Activated CD4-positive, alpha-beta T cell treated with anti-CD3 and anti-CD28 coated beads, Interleukin-10, Interleukin-2, amounts not matched to agents 100 ng/mL and 50 ng/mL, durations not matched to agents 16 hours and 8 hours (primary cell): Measurements from ENCODE around the gene TCTN1.
"Not testable (repeated sequence)": the region's sequence is repeated elsewhere in the genome, so short reads cannot be mapped to it uniquely, and the experiment has no call there.

Experiments used
- DNase-seq: peaks from one replicate; pipeline ENCODE4 v3.0.0-alpha.2; 2020

Gene TCTN1

DNA sequence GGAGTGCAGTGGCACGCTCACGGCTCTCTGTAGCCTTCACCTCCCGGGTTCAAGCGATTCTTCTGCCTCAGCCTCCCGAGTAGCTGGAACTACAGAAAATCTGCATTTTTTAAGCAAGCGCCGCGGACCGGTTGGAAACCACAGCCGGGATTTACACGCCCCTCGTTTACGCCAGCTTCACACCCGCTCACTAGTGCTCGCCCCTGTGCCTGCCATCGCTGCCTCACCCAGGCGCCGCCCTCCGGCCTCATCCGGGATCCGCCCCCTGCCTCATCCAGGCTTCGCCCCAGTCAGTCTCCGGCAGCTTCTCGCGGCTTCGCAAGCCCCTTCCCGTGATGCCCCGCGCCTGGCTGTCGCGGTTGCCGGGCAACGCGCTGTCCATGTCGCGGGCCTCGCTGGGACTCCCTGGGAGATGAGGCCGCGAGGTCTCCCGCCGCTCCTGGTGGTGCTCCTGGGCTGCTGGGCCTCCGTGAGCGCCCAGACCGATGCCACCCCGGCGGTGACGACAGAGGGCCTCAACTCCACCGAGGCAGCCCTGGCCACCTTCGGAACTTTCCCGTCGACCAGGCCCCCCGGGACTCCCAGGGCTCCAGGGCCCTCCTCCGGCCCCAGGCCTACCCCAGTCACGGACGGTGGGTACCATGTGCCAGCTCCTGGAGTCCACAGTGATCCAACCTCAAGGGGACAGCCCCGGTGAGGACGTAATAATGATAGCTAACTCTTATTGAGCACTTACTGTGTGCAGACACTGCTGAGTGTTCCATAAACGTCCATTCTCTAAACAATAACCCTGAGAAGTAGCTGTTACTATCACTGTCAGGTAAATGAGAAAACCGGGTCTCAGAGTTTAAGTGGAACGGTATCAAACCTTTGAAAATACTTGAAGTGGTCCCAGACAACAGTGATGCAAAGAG, at the start of gene TCTN1:
TCTN1 (plus strand) TSS at position 359 of the 914 bp plus-strand sequence; CDS start at position 413, 54 bp downstream.
- peak; percentile 98 for DNase-seq

DNA sequence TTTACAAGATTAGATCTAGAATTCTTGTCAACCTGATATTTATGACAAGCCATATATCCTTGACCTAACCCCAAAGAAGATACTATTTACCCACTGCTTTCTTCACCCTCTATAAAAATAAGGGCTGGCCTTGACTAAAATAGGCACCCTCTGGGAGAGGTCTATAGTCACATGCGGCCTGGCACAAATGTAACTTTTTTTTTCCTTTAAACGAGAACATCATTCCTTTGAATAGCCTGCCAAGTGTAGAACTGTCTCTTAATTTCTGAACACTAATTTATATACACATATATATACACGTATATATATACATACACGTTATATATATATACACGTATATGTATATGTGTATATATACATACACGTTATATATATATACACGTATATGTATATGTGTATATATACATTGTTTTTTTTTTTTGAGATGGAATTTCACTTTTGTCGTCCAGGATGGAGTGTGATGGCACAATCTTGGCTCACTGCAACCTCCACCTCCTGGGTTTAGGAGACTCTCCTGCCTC, 49.4 kb upstream of the TCTN1 start:
- DNase-seq, result no peak

DNA sequence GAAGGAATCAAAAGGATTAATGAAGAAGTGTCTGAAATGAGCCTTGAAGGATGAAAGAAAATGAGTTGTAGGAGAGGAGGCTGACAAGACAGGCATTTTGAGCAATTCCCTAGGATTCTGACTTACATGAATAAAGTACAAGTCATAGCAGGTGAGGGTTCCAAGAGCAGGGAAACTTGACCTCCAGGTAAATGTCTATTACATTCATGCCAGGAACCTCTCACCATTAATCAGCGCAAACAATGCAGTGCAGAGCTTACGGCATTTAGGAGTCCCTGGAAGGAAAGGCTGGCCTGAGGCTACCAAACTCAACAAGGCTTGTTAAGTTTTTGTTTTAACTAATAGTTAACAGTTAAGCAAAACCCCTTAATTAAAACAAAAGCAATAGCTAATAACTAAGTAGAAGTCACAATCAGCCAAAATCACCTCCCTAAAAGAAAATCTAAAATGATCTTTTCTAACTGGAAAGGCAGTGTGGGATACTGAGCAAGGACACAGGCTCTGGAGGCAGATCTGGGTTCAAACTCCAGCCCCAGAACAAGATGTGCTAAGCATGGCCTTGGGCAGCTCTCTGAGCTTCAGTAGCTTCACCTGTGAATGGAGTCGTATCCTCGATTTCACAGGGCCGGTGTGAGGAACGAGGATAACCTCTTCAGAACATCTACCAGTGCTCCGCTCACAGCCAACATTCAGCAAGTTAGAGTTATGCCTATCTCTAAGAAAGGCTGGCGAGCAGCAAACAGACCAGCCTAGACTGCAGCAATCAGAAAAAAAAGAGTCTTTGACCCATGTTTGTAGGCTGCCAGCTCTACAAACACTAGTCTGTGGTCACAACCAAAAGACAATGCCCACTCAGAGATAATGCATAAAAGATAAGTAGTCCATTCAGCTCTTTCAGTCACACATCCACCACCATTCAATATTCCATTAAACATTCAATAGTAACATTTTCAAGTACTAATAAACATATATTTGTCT, 47.7 kb upstream of the TCTN1 start:
- no peak for DNase-seq

DNA sequence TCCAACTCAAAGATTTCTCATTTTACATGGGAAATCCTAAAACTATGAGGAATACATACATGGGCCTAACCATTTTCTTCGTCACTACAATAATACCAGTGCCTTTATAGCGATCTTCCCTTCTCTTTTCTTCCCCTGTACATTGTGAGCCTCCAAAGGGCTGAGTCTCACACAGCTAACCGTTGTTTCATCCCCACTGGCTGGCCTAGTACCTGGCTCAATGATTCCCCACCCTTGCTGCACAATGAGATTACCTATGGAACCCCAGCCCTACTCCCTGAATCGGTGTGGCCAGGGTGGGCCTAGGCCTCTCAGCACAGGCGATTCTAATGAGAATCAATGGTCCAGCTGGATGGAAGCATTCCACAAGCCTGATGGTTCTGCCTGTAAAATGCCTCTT, 46.9 kb upstream of the TCTN1 start:
- no peak for DNase-seq

DNA sequence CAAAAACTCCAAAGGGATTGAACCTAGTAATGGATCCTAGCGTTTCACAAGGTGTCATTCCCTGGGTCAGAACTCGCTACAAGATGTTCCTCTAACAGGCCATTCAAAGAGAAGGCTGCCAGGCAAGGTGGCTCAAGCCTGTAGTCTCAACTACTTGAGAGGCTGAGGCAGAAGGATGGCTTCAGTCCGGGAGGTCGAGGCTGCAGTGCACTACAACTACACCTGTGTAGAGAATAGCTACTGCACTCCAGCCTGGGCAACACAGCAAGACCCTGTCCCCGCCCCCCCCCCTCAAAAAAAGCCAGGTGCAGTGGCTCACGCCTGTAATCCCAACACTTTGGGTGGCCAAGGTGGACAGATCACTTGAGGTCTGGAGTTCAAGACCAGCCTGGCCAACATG, 45.2 kb upstream of the TCTN1 start:
- no peak for DNase-seq

DNA sequence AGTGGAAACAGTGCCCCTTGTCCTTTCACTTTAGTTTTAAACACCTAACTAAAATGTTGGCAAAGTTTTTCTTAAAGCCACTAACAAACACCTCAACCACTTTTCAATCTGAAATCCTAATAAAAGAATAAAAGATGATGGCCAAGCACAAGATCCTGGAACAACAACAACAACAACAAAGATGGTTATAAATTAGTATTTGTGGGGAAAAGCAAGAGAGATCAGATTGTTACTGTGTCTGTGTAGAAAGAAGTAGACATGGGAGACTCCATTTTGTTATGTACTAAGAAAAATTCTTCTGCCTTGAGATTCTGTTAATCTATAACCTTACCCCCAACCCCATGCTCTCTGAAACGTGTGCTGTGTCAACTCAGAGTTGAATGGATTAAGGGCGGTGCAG, 44.1 kb upstream of the TCTN1 start:
- DNase-seq, result not testable (repeated sequence)

DNA sequence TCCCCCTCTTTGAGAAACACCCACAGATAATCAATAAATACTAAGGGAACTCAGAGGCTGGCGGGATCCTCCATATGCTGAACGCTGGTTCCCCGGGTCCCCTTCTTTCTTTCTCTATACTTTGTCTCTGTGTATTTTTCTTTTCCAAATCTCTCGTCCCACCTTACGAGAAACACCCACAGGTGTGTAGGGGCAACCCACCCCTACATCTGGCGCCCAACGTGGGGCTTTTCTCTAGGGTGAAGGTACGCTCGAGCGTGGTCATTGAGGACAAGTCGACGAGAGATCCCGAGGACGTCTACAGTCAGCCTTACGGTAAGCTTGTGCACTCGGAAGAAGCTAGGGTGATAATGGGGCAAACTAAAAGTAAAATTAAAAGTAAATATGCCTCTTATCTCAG, 43.1 kb upstream of the TCTN1 start:
- DNase-seq, result not testable (repeated sequence)

DNA sequence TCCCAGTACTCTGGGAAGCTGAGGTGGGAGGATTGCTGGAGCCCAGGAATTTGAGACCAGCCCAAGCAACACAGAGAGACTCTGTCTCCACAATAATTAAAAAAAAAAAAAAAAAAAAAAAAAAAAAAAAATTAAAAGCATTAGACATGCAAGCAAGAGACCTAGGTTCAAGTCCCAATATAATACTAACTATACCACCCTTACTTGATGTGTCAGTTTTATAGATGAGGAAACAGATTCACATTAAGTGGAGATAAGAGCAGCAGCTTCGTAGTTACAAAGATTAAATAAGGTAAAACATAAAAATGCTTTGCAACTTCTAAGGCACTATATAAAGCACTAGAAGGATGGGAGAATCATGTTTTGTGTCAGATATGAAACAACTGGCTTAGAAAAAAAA, 39.9 kb upstream of the TCTN1 start:
- no peak for DNase-seq

DNA sequence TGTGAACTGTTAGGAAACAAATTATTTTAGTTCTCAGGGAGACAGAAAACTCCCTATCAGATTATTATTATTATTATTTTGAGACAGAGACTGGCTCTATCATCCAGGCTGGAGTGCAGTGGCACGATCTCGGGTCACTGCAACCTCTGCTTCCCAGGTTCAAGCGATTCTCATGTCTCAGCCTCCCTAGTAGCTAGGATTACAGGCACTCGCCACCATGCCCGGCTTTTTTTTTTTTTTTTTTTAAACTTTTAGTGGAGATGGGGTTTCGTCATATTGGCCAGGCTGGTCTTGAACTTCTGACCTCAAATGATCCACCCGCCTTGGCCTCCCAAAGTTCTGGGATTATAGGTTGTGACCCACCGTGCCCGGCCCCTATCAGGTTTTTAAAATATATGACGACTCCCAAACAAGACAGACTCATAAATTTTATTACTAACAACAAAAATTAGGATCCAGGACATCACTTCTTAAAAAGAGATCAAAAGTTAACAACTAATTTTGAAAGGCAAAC, 39.2 kb upstream of the TCTN1 start:
- DNase-seq, result not testable (repeated sequence)

DNA sequence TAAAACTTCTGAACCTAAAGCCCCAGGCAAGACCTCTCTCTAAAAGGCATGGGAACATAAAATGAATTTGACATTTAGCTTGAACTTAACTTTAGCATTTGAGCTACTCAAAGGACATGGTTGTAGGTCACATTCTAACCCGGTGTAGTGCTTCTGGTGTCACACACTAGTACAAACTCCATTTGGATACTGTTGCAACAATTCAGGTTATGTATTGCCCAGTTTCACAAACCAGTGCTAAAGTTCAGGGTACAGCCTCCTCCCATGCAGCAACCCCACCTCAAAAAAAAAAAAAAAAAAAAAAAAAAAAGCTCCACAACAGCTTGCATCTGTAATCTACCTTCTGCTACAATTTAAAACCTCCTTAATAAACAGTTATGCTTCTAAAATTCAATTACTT, 38.6 kb upstream of the TCTN1 start:
- no peak for DNase-seq

DNA sequence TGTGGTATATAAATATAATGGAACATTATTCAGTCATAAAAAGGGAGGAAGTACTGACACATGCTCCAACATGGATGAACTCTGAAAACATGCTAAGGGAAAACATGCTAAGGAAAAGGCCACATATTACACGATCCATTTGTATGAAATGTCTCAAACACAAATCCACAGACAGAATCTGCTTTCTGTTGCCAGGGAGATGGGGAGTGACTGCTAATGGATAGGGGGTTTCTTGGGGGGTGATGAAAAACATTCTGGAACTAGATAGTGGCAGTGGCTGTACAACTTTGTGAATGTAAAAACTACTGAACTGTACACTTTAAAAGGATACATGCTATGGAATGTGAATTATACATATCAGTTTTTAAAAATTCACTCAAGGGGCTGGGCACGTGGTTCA, 37.4 kb upstream of the TCTN1 start:
- DNase-seq, result no peak

DNA sequence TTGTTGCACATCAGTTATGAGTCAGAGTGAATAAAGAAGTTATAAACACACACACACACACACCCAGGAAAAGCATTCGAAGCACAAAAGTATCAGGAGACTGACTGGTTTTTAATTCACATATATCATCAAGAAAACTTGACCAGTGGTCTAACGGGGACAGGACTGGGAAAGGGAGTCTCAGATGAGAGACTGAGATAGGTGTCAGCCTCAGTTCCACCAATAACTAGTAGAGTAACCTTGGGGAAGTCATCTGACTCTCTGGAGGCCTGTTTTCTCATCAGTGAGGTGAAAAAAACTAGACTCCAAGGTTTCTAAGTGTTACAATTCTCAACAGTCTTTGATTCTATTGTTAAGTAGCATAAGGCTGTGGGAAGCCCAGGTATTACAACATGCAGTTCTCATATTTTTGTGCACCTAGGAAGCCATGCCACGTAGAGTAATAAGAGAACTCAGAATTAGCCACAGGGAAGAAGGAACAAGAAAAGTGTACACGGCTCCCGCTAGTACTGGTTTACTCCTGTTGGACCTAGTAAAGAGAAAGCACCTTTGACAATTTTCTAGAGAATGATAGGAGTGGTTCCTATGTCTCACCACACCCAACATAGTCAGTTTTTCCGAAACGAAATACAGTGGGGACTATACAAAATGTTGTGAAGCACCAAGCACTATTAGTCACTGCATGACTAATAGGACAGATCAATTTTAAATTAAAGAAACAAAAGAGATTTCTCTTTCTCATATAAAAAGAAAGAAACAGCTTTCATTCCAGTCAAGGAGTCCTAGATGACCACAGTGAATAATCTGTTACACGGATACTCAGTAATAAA, 35.9 kb upstream of the TCTN1 start:
- peak; percentile 92 for DNase-seq

DNA sequence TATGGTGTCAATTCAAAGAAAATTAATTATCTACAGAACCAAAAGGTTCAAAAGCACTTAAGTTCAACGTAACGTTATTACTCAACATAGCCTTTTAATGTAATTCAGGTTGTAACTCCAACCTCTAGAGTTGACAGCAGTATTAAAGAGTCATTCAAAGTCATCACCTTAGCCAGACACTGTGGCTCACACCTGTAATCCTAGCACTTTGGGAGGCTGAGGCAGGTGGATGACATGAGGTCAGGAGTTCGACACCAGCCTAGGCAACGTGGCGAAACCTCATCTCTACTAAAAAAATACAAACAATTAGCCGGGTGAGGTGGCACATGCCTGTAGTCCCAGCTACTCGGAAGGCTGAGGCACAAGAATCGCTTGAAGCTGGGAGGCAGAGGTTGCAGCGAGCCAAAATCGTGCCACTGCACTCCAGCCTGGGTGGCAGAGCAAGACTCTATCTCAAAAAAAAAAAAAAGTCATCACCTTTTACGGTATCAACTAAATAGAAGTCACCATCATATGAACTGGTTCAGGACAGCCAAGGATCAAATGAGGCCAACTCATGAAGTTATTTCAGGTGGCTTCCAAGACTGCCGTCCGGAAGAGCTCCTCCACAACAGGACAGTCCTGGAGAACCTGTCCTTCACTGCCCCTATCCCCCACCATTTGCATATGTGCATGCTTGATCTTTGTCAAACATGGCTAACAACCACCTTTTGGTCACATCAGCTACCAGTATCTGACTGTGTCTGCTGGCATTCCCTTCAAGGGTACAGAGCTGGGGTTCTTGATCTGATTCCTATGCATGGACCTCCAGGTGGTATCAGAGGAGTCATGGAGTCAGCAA, 35.0 kb upstream of the TCTN1 start:
- peak; percentile 63 for DNase-seq

DNA sequence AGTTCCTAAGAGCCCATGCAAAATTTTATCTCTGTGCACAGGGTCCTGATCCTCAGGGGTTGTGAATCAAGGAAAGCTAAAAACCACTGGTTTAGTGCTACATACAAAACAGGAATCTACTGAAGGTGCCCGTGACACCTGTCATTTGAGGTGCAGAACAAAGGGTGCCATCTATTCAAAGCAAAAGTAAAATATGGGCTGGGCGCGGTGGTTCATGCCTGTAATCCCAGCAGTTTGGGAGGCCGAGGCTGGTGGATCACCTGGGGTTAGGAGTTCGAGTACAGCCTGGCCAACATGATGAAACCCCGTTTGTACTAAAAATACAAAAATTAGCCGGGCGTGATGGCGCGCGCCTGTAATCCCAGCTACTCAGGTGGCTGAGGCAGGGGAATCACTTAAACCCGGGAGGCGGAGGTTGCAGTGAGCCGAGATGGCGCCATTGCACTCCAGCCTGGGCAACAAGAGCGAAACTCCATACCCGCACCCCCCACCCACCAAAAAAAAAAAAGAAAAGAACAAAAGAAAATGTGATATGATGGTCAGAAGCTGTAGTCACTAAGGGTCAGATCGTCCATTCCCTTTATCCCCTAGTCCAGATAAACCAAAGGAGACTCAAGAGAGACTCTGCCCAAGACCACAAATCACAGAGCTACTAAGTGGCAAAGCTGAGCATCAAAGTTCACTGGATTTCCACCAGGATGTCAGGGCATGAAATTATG, 34.2 kb upstream of the TCTN1 start:
- peak; percentile 38 for DNase-seq

DNA sequence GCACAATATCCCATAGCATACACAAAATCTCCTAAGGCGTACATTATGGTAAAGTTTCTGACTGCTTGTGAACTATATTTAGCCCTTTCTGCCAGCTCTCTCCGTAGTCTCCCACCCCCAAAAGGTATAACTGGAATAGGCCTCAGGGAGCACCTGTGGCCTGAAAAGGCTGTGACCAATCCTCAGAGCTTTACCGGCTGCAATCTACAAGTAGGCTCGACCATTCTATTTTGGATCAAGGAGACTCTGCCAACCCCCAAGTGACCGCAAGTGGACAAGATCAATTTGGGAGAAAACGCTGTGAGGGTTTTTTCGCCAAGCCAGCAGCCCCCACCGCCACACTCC, 32.0 kb upstream of the TCTN1 start:
- DNase-seq, result no peak

DNA sequence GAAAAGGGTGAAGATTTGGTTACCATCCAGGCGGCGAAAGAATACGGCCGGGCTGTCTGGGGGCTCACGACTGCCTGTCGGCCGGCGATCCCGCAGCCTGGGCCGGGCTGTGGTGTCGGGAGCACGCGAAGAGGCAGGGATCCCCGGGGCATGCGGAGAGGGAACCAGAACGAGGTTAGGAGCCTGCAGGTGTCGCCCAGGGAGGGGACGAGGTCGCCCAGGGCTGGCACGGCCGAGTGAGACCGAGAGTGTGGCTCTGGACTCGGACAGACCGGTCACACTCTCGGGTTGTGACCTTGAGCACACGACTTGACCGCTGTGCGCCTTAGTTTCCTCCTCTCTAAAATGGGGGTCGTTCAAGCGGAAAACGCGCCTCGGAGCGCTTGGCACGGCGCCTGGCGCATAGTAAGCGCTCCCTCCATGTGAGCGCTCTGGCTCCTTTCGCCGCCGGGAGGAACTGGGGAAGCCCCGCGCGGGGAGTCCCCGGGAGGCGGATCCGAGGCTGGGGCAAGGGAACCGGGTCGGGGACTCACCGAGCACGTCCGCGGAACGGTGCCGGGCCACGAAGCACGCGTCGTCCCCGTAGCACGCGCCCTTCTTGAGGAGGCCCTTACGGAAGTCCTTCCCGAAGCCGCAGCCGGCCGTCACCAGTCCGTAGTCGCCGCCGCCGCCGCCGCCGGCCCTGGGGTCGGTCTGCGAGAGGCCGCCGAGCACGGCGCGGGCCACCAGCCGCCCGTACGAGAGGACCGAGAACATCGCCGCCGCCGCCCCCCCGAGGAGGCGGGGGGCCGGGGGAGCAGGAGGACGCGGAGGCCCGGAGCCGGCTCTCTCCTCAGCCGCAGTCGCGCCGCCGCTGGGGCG, 31.4 kb upstream of the TCTN1 start:
- DNase-seq, result peak; percentile 77

DNA sequence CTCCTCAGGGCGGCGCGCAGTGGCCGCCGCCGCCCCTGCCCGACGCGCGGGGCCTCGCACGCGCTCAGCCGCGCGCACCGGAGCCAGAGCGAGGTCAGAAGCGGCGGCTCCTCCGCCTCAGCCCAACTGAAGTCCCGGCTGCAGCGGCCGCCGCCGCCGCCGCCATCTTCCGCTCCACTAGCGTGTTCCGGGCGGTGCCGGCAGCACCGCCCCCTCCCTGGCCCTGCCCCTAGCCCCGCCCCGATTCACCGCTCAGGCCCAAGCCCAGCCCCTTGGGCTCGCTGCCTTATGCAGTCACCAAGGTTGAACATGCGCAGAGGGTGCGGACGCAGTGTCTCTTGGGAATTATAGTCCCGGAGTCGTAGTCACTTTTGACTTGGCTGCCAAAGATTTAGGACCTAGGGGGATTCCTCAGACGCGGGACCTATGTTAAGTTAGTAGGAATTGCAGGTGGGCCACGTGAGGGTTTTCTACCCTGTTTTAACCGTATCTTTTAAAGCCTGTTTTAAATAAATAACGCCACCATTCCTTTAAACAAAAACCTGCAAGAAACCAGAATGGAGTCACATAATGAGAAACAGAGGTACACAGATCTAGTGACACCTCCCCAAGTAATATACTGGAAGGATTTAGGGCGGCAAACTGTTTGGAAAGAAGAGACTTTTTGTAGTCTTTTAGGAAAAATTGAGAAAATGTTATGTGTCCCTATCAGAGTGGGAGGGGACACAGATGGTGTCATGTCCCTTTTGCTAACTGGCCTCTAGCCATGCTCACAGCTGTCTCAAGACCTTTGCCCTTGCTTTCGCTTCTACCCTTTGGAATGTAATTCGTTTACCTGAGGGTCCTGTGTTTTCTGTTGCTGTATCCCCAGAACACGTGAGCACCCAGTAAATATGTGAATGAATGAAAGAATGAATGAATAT, 30.5 kb upstream of the TCTN1 start, which contains the start of gene PPTC7:
PPTC7 (minus strand) TSS at position 182 of the 923 bp plus-strand sequence. CDS start 287 bp downstream, outside the sequence.
- peak; percentile 98 for DNase-seq

DNA sequence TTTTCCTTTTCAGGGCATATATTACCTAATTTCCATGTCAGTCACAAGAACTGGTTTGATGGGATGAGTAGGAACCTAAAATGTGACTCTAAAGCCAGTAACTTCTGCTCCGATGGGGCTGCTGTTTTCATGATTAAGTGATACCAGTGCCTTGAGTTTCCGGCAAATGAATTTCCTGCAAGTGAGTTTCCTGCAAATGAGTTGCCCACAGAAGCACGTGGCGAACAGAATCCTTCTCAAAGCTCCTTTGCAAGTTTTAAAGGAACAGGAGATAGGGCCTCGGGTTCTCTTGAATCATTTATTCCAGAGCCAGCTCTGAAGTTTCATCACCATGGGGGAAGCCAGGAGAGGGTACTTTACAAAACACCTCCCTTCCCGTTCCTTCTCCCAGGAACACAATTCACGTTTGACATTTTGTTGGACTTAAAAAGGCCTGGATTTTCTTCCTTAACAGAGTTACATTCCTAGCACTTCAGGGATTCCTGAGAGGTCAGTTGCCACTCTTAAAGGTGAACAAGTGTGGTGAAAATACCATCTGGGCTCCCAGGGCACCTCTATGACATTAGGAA, 28.6 kb upstream of the TCTN1 start:
- DNase-seq, result peak; percentile 80
